Epithelial cell of esophagus (primary cell): ENCODE results near the gene P2RY2.
"Not testable (repeated sequence)": the region's sequence is repeated elsewhere in the genome, so short reads cannot be mapped to it uniquely, and the experiment has no call there.

Experiments
- DNase-seq: peaks from one replicate; pipeline ENCODE4 v3.0.0; 2010; ENCODE audit warnings: low read depth
- H3K4me3 ChIP-seq: 2 replicates; pipeline ENCODE4 v1.5.1; 2011; ENCODE audit warnings: mild to moderate bottlenecking, low read length, control low read depth
- CTCF ChIP-seq: IDR thresholded peaks from 2 replicates; pipeline ENCODE4 v1.5.1; 2011; ENCODE audit warnings: low read depth, mild to moderate bottlenecking, low read length, control low read depth, inconsistent platforms; ENCODE audit not compliant: insufficient read depth; ENCODE audit errors: missing control alignments

The P2RY2 gene

GRCh38 chr11:73227571-73228211, 9.6 kb downstream of the P2RY2 start:
- peak; percentile 68 for TF ChIP-seq CTCF
- peak; percentile 91 for DNase-seq
- no peak overlapping the region for H3K4me3 ChIP-seq

GRCh38 chr11:73228268-73229134, 10.4 kb downstream of the P2RY2 start:
- DNase-seq = no peak

GRCh38 chr11:73229321-73229895, 11.3 kb downstream of the P2RY2 start:
- H3K4me3 ChIP-seq = no peak overlapping the region
- no peak for DNase-seq
- no peak for TF ChIP-seq CTCF

More at GRCh38 chr11:73228268-73229134, 10.4 kb downstream of the P2RY2 start:
- no peak for TF ChIP-seq CTCF
- H3K4me3 ChIP-seq = no peak overlapping the region

- no peak overlapping the region for H3K4me3 ChIP-seq
- no peak for DNase-seq
- TF ChIP-seq CTCF = no peak
These were observed 12.1 kb downstream of the P2RY2 start for GRCh38 chr11:73229896-73230875.

GRCh38 chr11:73230931-73231330, 12.8 kb downstream of the P2RY2 start:
- TF ChIP-seq CTCF = no peak
- no peak for DNase-seq
- no peak overlapping the region for H3K4me3 ChIP-seq

GRCh38 chr11:73232487-73232886, 14.4 kb downstream of the P2RY2 start:
- DNase-seq, H3K4me3 ChIP-seq: not testable (repeated sequence)
